ENCODE measurements around the gene POP7.
"Not testable (repeated sequence)": the region's sequence is repeated elsewhere in the genome, so short reads cannot be mapped to it uniquely, and the experiment has no call there.

POP7 gene

DNA sequence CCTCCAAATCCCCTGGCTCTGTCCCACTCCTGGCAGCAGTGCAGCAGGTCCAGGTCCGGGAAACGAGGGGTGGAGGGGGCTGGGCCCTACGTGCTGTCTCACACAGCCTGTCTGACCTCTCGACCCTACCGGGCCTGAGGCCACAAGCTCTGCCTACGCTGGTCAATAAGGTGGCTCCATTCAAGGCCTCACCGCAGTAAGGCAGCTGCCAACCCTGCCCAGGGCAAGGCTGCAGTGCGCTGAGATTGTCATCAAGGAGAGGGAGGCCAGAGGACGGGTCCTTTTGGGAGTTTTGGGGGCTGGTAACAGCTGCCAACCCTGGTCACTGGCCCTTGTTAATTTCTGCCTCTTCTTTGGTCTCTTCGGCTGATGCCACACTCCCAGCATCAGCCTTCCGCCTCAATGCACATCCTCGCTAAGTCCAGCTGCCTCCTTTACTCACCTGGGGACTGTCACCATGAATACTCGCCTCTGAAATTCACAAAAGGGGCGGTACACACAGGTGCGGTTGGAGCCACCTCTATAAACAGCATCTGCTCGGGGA is 17.9 kb downstream of the POP7 start:
- no peak for DNase-seq (ENCODE audit: low read depth)

DNA sequence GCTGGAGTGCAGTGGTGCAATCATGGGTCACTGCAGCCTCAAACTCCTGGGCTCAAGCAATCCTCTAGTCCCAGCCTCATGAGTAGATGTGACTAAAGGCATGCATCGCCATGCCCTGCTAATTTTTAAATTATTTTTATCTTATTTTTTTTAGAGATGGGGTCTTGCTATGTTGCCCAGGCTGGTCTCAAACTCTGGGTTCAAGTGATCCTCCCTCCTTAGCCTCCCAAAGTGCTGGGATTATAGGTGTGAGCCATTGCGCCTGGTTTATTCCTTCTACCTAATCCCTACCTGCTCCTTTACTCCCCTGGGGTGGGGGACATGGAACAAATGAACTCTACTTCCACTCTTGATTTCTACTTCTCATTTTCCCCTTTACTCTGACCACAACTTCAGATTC is 18.4 kb downstream of the POP7 start:
- not testable (repeated sequence) for DNase-seq (ENCODE audit: low read depth)

DNA sequence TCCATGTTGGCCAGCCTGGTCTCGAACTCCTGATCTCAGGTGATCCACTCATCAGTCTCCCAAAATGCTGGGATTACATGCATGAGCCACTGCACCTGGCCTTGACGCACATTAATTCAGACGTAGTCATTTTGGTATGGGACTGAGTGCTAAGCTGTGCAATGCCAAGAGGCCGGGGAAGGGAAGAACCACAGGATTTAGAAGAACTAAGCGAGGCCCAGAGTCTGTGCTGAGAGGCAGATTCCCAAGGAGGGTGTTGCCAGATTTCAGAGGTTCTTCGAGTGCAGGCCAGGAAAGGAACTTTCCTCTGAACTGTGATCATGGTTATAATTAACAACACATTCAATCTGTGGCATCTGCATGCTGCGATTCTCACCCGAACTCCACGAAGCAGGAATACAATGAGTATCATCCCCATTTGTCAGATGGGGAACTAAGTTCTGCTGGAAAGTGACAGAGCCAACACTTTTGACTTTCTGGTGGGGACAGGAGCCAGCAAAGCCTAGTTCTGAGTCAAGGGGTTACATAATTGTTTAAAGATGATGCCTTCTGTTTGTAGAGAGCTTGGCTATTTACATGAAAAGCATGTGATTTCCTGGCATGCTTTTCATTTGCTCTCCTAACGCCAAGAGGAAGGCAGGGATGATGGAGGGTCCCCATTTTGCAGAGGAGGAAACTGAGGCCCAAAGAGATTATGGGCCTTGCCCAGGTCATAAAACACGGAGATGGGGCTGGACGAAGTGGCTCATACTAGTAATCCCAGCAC is 21.3 kb downstream of the POP7 start:
- no peak for DNase-seq (ENCODE audit: low read depth)

DNA sequence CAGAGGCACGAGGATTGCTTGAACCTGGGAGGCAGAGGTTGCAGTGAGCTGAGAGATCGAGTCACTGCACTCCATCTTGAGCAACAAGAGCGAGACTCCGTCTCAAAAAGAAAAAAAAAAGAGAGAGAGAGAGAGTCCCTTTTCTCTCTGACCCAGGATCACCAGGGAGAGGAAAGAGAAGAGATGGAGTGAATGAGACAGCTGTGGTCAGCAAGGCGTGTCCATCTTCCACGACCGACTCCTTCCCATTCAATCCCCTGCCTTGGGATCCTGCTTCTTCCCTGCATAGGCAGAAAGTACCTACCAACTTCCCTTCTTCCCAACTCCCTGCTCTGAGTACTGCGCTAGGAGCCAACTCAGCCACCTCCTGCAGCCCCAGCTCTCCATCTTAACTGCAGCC is 22.3 kb downstream of the POP7 start:
- no peak for DNase-seq (ENCODE audit: low read depth)

DNA sequence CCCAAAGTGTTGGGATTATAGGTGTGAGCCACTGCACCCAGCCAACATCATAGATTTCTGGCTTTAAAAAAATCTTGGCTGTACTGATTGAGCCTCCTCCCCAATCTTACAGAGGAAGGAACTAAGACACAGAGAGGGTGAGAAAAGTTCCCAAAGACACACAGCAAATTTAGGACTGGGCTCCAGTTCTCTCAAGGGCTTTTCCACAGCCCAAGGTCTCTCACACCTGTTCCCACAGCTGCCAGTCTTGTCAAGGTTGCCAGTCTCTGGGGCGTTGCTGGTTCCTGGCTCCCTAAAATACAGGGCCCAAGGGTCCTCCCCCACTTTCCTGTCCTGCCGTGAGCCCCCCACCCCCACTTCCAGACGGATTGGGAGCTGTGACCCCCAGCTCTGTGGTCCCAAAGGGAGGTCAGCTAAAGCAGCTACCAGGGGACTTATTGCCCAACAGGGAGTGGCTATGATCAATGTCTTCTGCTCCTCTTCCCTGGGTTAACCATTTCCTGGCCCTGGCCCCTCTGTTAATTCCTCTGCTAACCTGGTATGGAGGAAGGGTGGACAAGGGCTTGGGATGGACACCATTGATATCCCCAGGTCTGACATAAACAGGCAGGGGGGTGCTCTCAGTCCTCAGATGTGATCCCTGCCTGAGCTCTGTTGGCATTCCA is 24.3 kb downstream of the POP7 start:
- no peak for DNase-seq (ENCODE audit: low read depth)

DNA sequence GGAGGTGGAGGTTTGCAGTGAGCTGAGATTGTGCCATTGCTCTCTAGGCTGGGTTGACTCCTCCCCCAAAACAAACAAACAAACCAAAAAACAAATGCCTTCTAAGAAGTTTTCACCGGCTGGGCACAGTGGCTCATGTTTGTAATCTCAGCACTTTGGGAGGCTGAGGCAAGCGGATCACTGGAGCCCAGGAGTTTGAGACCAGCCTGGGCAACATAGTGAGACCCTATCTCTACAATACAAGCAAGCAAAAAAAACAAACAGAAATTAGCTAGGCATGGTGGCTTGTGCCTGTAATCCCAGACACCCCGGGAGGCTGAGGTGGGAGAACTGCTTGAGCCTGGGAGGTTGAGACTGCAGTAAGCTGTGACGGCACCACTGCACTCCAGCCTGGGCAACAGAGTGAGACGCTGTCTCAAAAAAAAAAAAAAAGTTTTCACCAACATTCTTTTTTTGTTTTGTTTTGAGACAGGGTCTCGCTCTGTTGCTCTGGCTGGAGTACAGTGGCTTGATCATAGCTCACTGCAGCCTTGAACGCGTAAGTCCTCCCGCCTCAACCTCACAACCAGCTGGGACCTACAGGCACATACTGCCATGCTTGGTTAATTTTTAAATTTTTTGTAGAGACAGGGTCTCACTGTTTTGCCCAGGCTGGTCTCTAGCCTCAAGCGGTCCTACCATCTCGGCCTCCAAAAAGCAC is 26.2 kb downstream of the POP7 start:
- DNase-seq (ENCODE audit: low read depth) = no peak

DNA sequence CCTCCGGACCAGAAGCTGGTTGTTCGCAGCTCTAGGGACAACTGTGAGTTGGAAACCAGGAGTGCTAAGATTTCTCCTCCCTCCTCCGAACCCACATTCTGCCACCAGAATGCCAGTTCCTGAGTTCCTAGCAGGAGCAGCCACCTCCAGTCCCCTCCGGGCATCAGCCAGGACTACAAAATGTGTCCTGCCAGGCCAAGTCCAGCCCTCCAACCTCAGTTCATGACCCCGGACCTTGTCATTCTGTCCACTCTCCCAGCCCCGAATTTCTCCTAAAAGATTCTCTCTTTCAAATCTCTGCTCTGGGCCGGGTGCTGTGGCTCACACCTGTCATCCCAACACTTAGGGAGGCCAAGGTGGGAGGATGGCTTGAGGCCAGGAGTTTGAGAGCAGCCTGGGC is 29.8 kb downstream of the POP7 start:
- DNase-seq (ENCODE audit: low read depth) = no peak

DNA sequence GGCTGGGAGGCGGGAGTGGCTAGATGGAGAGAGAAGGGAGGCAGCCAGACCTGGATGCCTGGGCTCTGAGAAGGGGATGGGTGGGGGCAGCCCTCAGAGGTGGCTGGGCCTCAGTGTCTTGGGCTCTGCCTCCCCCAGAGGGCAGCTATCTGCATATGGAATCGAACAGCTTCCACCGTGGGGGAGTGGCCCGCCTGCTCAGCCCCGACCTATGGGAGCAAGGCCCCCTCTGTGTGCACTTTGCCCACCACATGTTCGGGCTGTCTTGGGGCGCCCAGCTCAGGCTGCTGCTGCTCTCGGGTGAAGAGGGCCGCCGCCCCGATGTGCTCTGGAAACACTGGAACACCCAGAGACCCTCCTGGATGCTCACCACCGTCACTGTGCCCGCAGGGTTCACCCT is 30.8 kb downstream of the POP7 start:
- DNase-seq (ENCODE audit: low read depth) = no peak

DNA sequence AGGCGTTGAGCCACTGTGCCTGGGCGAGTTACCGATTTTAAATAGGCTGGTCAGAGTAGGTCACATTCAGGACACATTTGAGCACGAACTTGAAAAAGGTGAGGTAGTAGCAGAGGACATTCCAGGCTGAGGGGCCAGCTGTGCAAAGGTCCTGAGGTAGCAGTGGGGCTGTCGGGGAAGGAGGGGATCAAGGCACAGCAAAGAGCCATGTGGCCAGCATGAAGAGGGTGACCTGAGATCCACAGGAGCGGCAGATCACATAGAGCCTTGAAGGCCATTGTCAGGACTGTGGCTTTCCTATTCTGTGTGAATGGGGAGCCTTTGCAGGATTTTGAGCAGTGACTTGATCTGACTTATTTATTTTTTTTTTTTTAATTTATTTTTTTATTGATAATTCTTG is 34.0 kb downstream of the POP7 start:
- no peak for DNase-seq (ENCODE audit: low read depth)

DNA sequence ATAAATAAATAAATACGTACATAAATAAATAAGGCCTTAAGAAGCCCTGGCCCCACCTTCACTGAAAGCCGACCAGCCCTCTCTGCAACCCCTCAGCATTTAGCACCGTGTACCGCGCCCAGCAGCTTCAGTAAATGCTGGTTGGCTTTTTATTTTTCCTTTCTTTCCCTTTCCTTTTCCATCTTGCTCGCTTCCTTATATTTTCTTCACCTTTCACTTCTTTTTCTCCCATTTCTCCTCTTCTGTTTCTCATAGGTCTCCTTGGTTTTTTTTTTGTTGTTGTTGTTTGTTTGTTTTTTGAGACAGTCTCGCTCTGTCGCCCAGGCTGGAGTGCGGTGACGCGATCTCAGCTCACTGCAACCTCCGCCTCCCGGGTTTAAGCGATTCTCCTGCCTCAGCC is 38.7 kb downstream of the POP7 start:
- no peak for DNase-seq (ENCODE audit: low read depth)

DNA sequence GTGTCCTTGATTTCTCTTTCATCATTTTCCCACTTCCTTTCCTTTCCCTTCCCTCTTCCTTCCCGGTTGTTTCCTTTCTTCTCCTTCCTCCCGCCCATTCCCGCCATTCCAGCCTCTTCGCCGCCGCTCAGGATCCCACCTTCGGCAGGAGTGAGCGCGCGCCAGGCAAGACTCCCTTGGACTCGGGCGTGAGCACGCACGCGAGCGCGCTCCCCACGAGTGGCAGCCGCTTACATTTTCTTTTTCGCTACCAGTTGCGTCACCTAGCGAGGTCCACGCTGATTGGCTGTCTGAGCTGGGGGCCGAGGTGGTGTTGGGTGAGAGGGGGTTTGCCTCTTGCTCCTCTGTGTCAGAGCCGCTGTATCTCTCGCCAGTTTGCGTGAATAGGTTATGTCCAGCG is 39.3 kb downstream of the POP7 start:
- no peak for DNase-seq (ENCODE audit: low read depth)

DNA sequence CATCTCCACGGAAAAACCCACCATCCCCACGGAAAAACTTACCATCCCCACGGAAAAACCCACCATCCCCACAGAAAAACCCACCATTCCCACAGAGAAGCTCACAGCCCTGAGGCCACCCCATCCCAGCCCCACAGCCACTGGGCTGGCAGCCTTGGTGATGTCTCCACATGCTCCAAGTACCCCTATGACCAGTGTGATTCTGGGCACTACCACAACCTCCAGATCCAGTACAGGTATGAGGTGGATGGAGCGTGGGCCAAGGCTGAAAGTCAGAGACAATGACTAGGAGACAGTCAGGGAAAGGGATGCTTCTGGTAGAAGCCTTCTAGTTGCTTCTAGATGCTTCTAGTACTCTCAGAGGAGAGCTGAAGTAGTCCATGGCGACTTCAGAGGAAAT is 47.1 kb downstream of the POP7 start:
- DNase-seq (ENCODE audit: low read depth) = no peak

DNA sequence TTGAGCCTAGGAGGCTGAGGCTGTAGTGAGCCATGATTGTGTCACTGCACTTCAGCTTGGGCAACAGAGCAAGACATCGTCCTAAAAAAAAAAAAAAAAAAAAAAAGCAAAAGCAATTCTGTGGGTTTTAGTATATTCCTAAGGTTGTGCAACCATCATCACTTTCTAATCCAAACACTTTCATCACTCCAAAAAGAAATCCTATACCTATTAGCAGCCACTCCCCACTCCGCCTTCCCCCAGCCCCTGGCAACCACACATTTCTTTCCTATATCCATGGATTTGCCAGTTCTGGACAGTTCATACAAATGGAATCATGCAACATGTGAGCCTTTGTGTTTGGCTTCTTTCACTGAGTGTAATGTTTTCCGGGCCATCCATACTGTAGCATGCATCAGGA is 47.8 kb downstream of the POP7 start:
- no peak for DNase-seq (ENCODE audit: low read depth)
